ENCODE data around the gene ZIC1. TPM values are rescaled to one million over a fixed set of nuclear protein-coding genes. Genes with fewer than 3 reads are reported as not detected.

ZIC1 gene
- total RNA-seq, 2 donors from 2014 or later: not detected

GRCh38 chr3:147414390-147415138 lies 5.4 kb downstream of the ZIC1 start:
- Histone ChIP-seq H3K9me3 (ENCODE audit: control insufficient read depth, low read length) (no peaks in the 10 kb centered on the region), H3K36me3 (ENCODE audit: control insufficient read depth, insufficient read depth, low read length) (no peaks in the 10 kb centered on the region), H3K9ac (ENCODE audit: extremely low read depth, low read length, poor library complexity, severe bottlenecking) (no peak overlapping the region), H3K27ac (ENCODE audit: low read depth, low read length) (no peak overlapping the region), H3K27me3 (ENCODE audit: control insufficient read depth, insufficient read depth, low read length, poor library complexity, severe bottlenecking) (peaks cover 100% of the 10 kb centered on the region), H3K4me3 (ENCODE audit: low read length) (no peak overlapping the region), H3K4me1 (ENCODE audit: control insufficient read depth, insufficient read depth, low read length) (no peaks in the 10 kb centered on the region)
- no peak overlapping the region for H3K27ac Mint-ChIP-seq
- TF ChIP-seq CTCF (conservative IDR thresholded peaks at IDR 0.05): no peak
- no peak overlapping the region for H3K4me3 Mint-ChIP-seq
- no peak for DNase-seq
- no peaks in the 10 kb centered on the region for H3K36me3 Mint-ChIP-seq (ENCODE audit: low read depth)
- peaks cover 20% of the 10 kb centered on the region for H3K4me1 Mint-ChIP-seq
- no peaks in the 10 kb centered on the region for H3K9me3 Mint-ChIP-seq
- H3K27me3 Mint-ChIP-seq (ENCODE audit: insufficient read depth): peaks cover 98% of the 10 kb centered on the region
- 7 to 18% methylated on average over 11 to 17 of the region's 18 CpGs for WGBS, 2 experiments (ENCODE audit: insufficient coverage in 1 of 2, insufficient read length in 1 of 2)

GRCh38 chr3:147415286-147415685 lies 6.1 kb downstream of the ZIC1 start:
- Histone ChIP-seq H3K9ac (ENCODE audit: extremely low read depth, low read length, poor library complexity, severe bottlenecking) (no peak overlapping the region), H3K27me3 (ENCODE audit: control insufficient read depth, insufficient read depth, low read length, poor library complexity, severe bottlenecking) (peaks cover 100% of the 10 kb centered on the region), H3K9me3 (ENCODE audit: control insufficient read depth, low read length) (no peaks in the 10 kb centered on the region), H3K4me3 (ENCODE audit: low read length) (no peak overlapping the region), H3K27ac (ENCODE audit: low read depth, low read length) (no peak overlapping the region), H3K36me3 (ENCODE audit: control insufficient read depth, insufficient read depth, low read length) (no peaks in the 10 kb centered on the region), H3K4me1 (ENCODE audit: control insufficient read depth, insufficient read depth, low read length) (no peaks in the 10 kb centered on the region)
- peaks cover 99% of the 10 kb centered on the region for H3K27me3 Mint-ChIP-seq (ENCODE audit: insufficient read depth)
- peaks cover 26% of the 10 kb centered on the region for H3K4me1 Mint-ChIP-seq
- 9% methylated on average over 6 of the region's 6 CpGs; no CpG with 5 or more reads in 1 of the 2 experiments for WGBS, 2 experiments (ENCODE audit: insufficient coverage in 1 of 2, insufficient read length in 1 of 2)
- no peaks in the 10 kb centered on the region for H3K36me3 Mint-ChIP-seq (ENCODE audit: low read depth)
- no peaks in the 10 kb centered on the region for H3K9me3 Mint-ChIP-seq
- H3K4me3 Mint-ChIP-seq: no peak overlapping the region
- DNase-seq: peak; percentile 56
- H3K27ac Mint-ChIP-seq: no peak overlapping the region
- TF ChIP-seq CTCF (conservative IDR thresholded peaks at IDR 0.05): no peak

GRCh38 chr3:147415874-147416273 lies 6.7 kb downstream of the ZIC1 start:
- Mint-ChIP-seq H3K36me3 (ENCODE audit: low read depth) (no peaks in the 10 kb centered on the region), H3K27me3 (ENCODE audit: insufficient read depth) (peaks cover 99% of the 10 kb centered on the region), H3K4me3 (no peak overlapping the region), H3K4me1 (peaks cover 26% of the 10 kb centered on the region), H3K27ac (no peak overlapping the region), H3K9me3 (no peaks in the 10 kb centered on the region)
- no peak overlapping the region for H3K9ac ChIP-seq (ENCODE audit: extremely low read depth, low read length, poor library complexity, severe bottlenecking)
- WGBS, 2 experiments (ENCODE audit: insufficient coverage in 1 of 2, insufficient read length in 1 of 2): 0 to 10% methylated on average over 1 to 2 of the region's 2 CpGs
- DNase-seq: no peak
- peak; percentile 47 for TF ChIP-seq CTCF (conservative IDR thresholded peaks at IDR 0.05)
- no peak overlapping the region for H3K27ac ChIP-seq (ENCODE audit: low read depth, low read length)
- no peaks in the 10 kb centered on the region for H3K4me1 ChIP-seq (ENCODE audit: control insufficient read depth, insufficient read depth, low read length)
- H3K27me3 ChIP-seq (ENCODE audit: control insufficient read depth, insufficient read depth, low read length, poor library complexity, severe bottlenecking): peaks cover 100% of the 10 kb centered on the region
- no peaks in the 10 kb centered on the region for H3K36me3 ChIP-seq (ENCODE audit: control insufficient read depth, insufficient read depth, low read length)
- no peaks in the 10 kb centered on the region for H3K9me3 ChIP-seq (ENCODE audit: control insufficient read depth, low read length)
- no peak overlapping the region for H3K4me3 ChIP-seq (ENCODE audit: low read length)

All from endodermal cell (in vitro differentiated cells).